T-helper 1 cell (primary cell): ENCODE measurements around the gene RHO.
"Not testable (repeated sequence)": the region's sequence is repeated elsewhere in the genome, so short reads cannot be mapped to it uniquely, and the experiment has no call there.

Source experiments
- DNase-seq, 5 donors: peaks; one replicate each; pipeline ENCODE4 v3.0.0-alpha.2; 2012 to 2020
- total RNA-seq, 4 donors: gene quantifications; one replicate each; lab custom pipeline; 2026; lab: John Stamatoyannopoulos, UW

RHO gene
- total RNA-seq: 0 reads per million in 4 donors

- DNase-seq: no peak
Measured at GRCh38 chr3:129528589-129529100, at the start of gene RHO. Gene RHO, plus strand, starts transcription at chr3:129528639. Its CDS starts 95 bp downstream, at chr3:129528734.

- DNase-seq: not testable (repeated sequence)
Measured at GRCh38 chr3:129481225-129481765, 47.1 kb upstream of the RHO start.

GRCh38 chr3:129481766-129482332 lies 46.6 kb upstream of the RHO start:
- DNase-seq: peak; percentile 20 to 63 (median 43)

DNA sequence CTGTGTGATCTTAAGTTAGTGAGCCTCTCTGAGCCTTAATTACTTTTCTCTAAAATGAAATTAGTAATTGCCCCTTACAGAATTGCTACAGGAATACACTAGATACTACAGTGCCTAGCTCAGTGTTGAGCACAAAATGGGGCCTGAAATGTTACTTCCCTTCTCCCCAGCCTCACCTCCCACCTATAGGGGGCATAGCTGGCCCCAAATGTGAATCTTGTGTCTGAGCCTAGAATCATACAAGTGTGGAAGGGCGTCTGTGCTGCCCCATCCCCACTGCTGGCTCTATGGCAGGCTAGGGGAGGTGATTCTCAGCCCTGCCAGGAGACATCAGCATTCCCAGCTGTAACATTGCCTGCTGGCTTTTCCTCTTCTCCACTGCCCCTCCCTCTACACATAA lies 45.7 kb upstream of the RHO start:
- no peak for DNase-seq

DNA sequence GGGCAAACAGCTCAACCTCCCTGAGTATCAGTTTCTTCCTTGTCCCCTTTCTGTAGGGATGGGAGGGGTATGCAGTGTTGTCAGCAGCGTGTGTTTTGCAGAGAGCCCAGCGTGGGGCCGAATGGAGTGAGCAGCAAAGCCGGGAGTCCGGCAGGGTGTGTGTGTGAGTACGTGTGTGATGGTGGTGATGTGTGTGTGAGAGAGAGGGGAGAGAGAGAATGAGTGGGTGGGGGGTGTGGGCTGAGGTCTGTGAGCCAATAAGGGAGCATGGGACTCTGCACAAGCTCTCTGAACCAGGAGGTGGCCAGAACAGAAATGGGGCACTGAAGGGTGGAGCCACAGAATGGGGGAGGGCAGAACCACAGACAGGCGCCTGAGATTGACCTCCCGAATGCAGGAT lies 44.6 kb upstream of the RHO start:
- DNase-seq: no peak

DNA sequence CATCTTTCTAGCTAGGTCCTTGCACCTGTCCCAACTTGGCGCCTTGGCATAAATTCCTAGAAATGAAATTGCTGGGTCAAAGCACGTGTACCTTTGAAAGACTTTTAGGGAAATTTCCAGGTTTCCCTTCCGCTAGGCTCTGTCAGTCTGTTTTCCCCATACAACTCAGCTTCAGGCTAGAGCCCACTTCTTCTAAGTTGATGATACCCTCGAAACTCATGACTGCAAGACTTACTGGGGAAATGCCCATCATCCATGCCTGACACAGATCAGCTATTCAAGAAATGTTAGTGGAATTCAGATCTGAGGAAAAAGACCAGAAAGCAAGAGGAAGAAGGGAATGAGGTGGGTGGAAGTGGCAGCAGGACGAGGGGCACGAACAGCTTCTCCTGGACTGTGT lies 43.3 kb upstream of the RHO start:
- not testable (repeated sequence) for DNase-seq

- DNase-seq: peak in 1 of 5 donors; percentile 27
Measured at GRCh38 chr3:129485721-129486663, 42.4 kb upstream of the RHO start.

DNA sequence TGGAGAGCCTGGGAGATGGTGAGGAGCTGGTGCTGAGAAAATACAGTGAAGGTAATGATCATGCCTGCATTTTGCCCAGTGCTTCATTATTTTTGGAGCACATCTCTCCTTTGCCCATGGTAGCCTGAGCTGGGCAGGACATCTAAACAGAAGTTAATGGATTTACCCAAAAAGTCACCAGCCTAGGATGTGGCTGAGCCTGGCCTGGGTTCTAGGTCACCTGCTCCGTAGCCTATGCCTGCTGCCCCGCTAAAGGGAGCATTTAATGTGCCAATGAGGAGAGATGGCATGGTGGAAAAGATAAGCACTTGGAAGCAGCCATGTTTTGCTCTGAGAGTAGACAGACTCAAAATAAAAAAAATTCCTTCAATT lies 41.8 kb upstream of the RHO start:
- no peak for DNase-seq

- DNase-seq: no peak
Measured at GRCh38 chr3:129487183-129487867, 41.1 kb upstream of the RHO start.

- DNase-seq: not testable (repeated sequence)
Measured at GRCh38 chr3:129487868-129488335, 40.5 kb upstream of the RHO start.

- not testable (repeated sequence) for DNase-seq
Measured at GRCh38 chr3:129489258-129489657, 39.2 kb upstream of the RHO start.

GRCh38 chr3:129490273-129490675 lies 38.2 kb upstream of the RHO start:
- peak in 4 of 5 donors; percentile 23 to 60 (median 30) for DNase-seq

DNA sequence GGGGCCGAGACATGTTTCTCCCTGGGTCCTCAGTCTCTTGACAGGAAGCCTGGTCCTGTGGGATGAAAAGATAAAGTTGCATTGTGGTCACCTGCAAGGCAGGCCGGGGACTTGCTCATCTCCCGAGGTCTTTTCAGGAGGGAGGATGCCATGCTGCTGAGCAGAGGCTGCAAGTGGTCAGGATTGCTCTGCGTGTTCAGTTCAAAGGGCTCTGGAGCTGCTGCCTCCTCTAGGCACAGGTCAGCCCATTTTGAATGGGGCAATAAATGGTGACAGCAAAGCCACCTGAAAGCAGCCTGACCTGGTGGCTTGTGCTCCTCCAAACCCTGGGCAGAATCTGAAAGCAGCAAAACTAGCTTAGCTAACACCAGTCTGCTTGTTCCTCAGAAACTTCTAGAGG lies 37.4 kb upstream of the RHO start:
- DNase-seq: not testable (repeated sequence)

DNA sequence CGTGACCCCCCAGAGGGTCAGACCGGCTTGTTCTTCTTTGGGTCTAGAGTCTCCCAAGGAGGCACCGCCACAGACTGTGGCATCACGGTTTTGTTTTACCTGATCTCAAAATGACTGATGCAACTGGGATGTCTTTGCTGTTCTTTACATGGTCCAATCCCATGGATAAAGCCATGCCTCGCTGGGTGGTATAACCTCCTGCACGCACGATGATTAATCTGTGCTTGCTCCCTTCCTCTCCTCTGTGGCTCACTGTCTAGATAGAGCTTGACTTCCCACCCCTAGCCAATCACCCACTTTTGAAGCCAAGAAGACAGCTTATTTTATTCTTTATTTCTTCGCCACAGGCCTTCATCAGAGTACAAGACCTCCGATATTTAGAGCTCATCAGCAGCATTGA lies 36.6 kb upstream of the RHO start:
- DNase-seq: no peak

GRCh38 chr3:129492691-129493090 lies 35.7 kb upstream of the RHO start:
- DNase-seq: no peak

DNA sequence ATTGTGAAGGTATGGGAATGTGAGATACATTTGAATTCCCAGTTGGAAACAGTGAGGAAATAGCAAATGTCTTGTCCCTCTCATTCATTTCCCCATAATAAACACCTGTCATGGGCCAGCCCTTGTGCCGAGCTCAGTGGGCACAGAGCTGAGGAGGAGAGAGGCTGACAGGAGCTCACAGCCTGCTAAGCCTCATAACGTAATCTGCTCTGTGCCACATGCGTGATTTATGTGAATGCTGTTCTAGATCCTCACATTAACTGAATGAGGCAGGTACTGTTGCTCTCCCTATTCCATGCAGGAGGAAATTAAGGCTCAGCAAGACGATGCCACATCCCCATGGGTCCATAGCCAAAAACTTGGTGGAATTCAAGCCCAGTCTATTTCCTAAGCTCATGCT lies 35.2 kb upstream of the RHO start:
- DNase-seq: no peak

DNA sequence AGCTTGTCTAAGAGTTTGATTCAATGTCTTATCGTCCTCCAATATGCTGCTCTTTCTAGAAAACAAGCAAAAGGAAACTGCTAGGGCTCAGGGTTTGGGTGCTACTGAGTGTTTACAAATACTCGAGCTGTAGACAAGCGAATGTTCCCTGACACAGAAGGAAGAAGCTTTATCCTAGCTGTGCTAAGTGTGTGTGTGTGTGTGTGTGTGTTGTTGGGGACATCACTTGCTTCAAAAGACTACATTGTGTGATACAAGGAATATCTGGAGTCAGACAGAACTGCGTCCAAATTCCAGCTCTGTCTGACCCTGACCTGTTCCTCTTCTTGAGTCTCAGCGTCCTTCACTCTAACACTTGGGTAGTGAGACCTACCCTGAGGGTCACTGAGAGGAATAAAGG lies 33.9 kb upstream of the RHO start:
- DNase-seq: not testable (repeated sequence)

- not testable (repeated sequence) for DNase-seq
Measured at GRCh38 chr3:129495006-129495639, 33.3 kb upstream of the RHO start.

DNA sequence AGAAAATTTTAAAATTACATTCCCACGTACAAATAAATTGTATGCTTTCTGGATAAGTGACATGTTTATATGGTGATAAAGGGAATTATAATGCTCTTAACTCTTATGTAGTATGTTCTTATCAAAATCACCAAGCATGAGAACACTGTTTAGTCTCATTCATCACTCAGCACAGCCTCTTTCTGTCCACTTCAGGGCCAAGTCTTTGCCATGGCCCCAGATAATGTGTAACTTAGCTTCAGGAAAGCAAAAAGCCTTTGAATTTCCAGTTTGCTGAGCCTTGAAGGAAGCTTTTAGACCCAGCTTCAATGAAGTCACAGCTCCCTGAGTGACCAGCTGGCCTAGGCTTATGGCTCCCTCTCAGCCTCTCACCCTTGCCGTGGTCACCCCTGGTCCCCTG lies 30.6 kb upstream of the RHO start:
- DNase-seq: not testable (repeated sequence)

- DNase-seq: not testable (repeated sequence)
Measured at GRCh38 chr3:129498603-129499488, 29.6 kb upstream of the RHO start.
